ENCODE measurements around the gene NRTN. TPM values are rescaled to one million over a fixed set of nuclear protein-coding genes. Genes with fewer than 3 reads are reported as not detected.

Gene NRTN
- total and polyA plus RNA-seq, 2 of the 13 experiments (the other 11 are each of a cell fraction or from before 2014, with no cell fraction given): 4.1 to 5.3 TPM

- TF ChIP-seq KDM5A (IDR thresholded peaks at IDR 0.05; ENCODE audit: borderline replicate concordance, low read length) (no peak), ZKSCAN8 (CRISPR knock-in tag; IDR thresholded peaks at IDR 0.05; ENCODE audit: borderline replicate concordance) (0 out of 2 replicates have a peak, but pooled peaks have one; percentile 40), ATF4 (CRISPR knock-in tag; IDR thresholded peaks at IDR 0.05) (peak in 1 of 2 experiments; percentile 41; a peak in 1 of 4 replicates), ZNF263 (CRISPR knock-in tag; IDR thresholded peaks at IDR 0.05) (peak; percentile 86), DDIT3 (CRISPR knock-in tag; IDR thresholded peaks at IDR 0.05) (no peak), AGO2 (optimal IDR thresholded peaks at IDR 0.05; ENCODE audit: low read depth, low read length) (no peak), HMG20A (CRISPR knock-in tag; IDR thresholded peaks at IDR 0.05; ENCODE audit: borderline replicate concordance) (peak; percentile 28; the same call in 1 of the 2 replicates), GATAD1 (CRISPR knock-in tag; IDR thresholded peaks at IDR 0.05) (no peak; the same call in 1 of the 2 replicates), FOXA3 (CRISPR knock-in tag; IDR thresholded peaks at IDR 0.05) (no peak), MTERF4 (CRISPR knock-in tag; IDR thresholded peaks at IDR 0.05) (no peak), ZC3H13 (CRISPR knock-in tag; IDR thresholded peaks at IDR 0.05) (no peak), ZNF142 (CRISPR knock-in tag; IDR thresholded peaks at IDR 0.05) (no peak), ZBTB34 (CRISPR knock-in tag; IDR thresholded peaks at IDR 0.05) (peak; percentile 98), PHF8 (CRISPR knock-in tag; IDR thresholded peaks at IDR 0.05) (no peak), ZNF703 (CRISPR knock-in tag; IDR thresholded peaks at IDR 0.05; ENCODE audit: borderline replicate concordance) (no peak), ZSCAN25 (CRISPR knock-in tag; IDR thresholded peaks at IDR 0.05) (peak; percentile 93), ZNF446 (CRISPR knock-in tag; IDR thresholded peaks at IDR 0.05) (no peak)
These were observed 4.3 kb upstream of the NRTN start (continued) for GRCh38 chr19:5800361-5801270.
